ENCODE data around the gene TEX14.
"Not testable (repeated sequence)": the region's sequence is repeated elsewhere in the genome, so short reads cannot be mapped to it uniquely, and the experiment has no call there.

Gene TEX14

GRCh38 chr17:58565389-58566311 is 126.2 kb downstream of the TEX14 start:
- Mint-ChIP-seq H3K27me3 (peaks cover 16% of the 10 kb centered on the region), H3K9me3 (no peaks in the 10 kb centered on the region), H3K4me1 (no peaks in the 10 kb centered on the region), H3K27ac (no peak overlapping the region), H3K4me3 (no peak overlapping the region), H3K36me3 (no peaks in the 10 kb centered on the region)
- CTCF ChIA-PET, result interaction anchor here (1.2 kb wide), 1 partner anchor 22 kb away, joined by 4 read pairs; no protein-coding TSS in a partner anchor
- DNase-seq, result no peak

DNA sequence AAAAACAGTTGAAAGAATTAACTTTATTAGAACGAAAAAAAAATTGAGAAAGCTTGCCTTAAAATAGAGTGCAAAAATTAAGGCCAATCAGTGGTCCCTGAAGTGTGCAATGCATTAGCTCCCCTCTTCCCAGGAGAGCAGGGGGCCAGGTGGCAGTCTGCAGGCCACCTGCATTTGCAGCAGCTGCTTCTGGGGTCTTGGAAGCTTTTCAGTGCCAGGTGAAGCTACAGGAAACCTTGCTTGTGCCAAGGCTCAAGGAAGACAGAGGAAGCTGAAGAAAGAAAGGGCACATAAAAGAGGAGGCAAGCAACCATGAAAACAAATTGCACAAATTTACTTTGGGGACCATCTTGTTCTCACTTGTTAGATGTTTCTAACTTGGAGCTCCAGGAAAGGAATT is 126.9 kb downstream of the TEX14 start:
- no peak for DNase-seq
- Mint-ChIP-seq H3K4me1 (no peaks in the 10 kb centered on the region), H3K9me3 (no peaks in the 10 kb centered on the region), H3K27me3 (peaks cover 16% of the 10 kb centered on the region), H3K4me3 (no peak overlapping the region), H3K36me3 (no peaks in the 10 kb centered on the region), H3K27ac (no peak overlapping the region)
- CTCF ChIA-PET, result interaction anchor here (0.7 to 1.2 kb wide), 2 partner anchors 23 to 24 kb away, joined by 3 to 4 read pairs; no protein-coding TSS in a partner anchor

DNA sequence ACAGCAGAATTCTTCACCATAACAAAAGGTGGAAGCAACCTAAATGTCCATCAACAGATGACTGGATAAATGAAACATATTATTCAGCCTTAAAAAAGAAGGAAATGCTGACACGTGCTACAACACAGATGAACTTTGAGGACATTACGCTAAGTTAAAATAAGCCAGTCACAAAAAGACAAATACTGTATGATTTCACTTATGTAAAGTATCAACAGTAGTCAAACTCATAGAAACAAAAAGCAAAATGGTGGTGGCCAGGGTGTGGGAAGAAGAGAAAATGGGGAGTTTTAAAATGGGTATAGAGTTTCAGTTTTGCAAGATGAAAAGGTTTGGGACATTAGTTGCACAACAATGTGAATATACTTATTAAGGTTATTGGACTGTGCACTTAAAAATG is 127.6 kb downstream of the TEX14 start:
- Mint-ChIP-seq H3K27me3 (peaks cover 16% of the 10 kb centered on the region), H3K27ac (no peak overlapping the region), H3K4me3 (no peak overlapping the region), H3K36me3 (no peaks in the 10 kb centered on the region), H3K4me1 (no peaks in the 10 kb centered on the region), H3K9me3 (no peaks in the 10 kb centered on the region)
- no peak for DNase-seq
- CTCF ChIA-PET, result interaction anchor here (0.7 kb wide), 1 partner anchor 25 kb away, joined by 3 read pairs; no protein-coding TSS in a partner anchor

GRCh38 chr17:58560511-58560910 is 131.3 kb downstream of the TEX14 start:
- no peak overlapping the region for H3K4me3 Mint-ChIP-seq
- CTCF ChIA-PET, result no interaction called here

DNA sequence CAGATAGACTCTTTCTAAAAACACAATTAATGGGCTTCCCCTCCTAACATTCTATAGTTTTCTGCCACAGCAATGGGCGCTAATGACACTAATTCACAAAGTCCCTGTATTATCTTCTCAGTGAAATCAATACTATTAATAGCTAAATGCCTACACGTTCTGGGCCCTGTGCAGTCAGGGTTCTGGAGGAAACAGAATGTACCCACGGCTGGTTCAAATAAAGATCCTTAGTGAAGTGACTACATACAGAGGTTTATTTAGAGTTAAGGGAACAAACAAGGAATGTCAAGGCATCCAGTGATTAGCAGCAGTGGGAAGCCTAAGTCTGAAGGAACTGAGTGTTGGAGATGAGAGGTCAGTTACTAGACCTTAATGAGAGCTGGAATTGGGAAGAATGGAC is 133.9 kb downstream of the TEX14 start:
- H3K36me3 Mint-ChIP-seq, result no peaks in the 10 kb centered on the region
- H3K27me3 Mint-ChIP-seq, result peaks cover 3% of the 10 kb centered on the region
- no peak overlapping the region for H3K4me3 Mint-ChIP-seq
- no peaks in the 10 kb centered on the region for H3K9me3 Mint-ChIP-seq
- no peak for DNase-seq
- peaks cover 10% of the 10 kb centered on the region for H3K4me1 Mint-ChIP-seq
- no peak overlapping the region for H3K27ac Mint-ChIP-seq
- CTCF ChIA-PET, result no interaction called here

More at GRCh38 chr17:58560511-58560910, 131.3 kb downstream of the TEX14 start:
- H3K27me3 Mint-ChIP-seq, result peaks cover 7% of the 10 kb centered on the region
- H3K27ac Mint-ChIP-seq, result no peak overlapping the region
- no peaks in the 10 kb centered on the region for H3K36me3 Mint-ChIP-seq
- H3K9me3 Mint-ChIP-seq, result no peaks in the 10 kb centered on the region
- H3K4me1 Mint-ChIP-seq, result peaks cover 10% of the 10 kb centered on the region
- no peak for DNase-seq

GRCh38 chr17:58556833-58557250 is 135.0 kb downstream of the TEX14 start:
- Mint-ChIP-seq H3K27me3 (peaks cover 3% of the 10 kb centered on the region), H3K27ac (no peak overlapping the region), H3K9me3 (no peaks in the 10 kb centered on the region), H3K4me3 (no peak overlapping the region), H3K36me3 (no peaks in the 10 kb centered on the region), H3K4me1 (peaks cover 10% of the 10 kb centered on the region)
- CTCF ChIA-PET, result interaction anchor here (0.9 kb wide), 1 partner anchor 142 kb away, joined by 4 read pairs; no protein-coding TSS in a partner anchor
- no peak for DNase-seq

DNA sequence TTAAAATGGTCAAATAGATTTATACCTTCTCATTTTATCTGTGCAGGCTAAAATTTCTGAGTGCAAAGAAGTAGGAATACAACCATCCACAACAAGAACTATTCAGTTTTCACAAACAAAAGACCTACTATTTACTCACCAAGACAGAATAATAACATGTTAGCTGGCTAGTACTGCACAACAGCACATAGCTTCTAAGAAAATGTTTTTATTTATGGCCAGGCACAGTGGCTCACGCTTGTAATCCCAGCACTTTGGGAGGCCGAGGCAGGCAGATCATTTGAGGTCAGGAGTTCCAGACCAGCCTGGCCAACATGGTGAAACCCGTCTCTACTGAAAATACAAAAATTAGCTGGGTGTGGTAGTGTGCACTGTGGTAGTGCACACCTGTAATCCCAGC is 136.7 kb downstream of the TEX14 start:
- H3K4me1 Mint-ChIP-seq, result peaks cover 10% of the 10 kb centered on the region
- H3K27me3 Mint-ChIP-seq, H3K4me3 Mint-ChIP-seq, CTCF ChIA-PET, H3K36me3 Mint-ChIP-seq, H3K9me3 Mint-ChIP-seq, DNase-seq, H3K27ac Mint-ChIP-seq: not testable (repeated sequence)

- Mint-ChIP-seq H3K4me1 (no peaks in the 10 kb centered on the region), H3K9me3 (no peaks in the 10 kb centered on the region), H3K4me3 (no peak overlapping the region), H3K27me3 (peaks cover 72% of the 10 kb centered on the region), H3K27ac (no peak overlapping the region), H3K36me3 (no peaks in the 10 kb centered on the region)
- CTCF ChIA-PET, result interaction anchor here (0.8 to 2.7 kb wide), 4 partner anchors 10 to 465 kb away, joined by 3 to 8 read pairs (median 3); no protein-coding TSS in a partner anchor
- DNase-seq, result no peak
Observed at GRCh38 chr17:58541249-58541648, 150.6 kb downstream of the TEX14 start.

GRCh38 chr17:58539698-58540097 is 152.1 kb downstream of the TEX14 start:
- CTCF ChIA-PET, result interaction anchor here (2.7 kb wide), 1 partner anchor 12 kb away, joined by 8 read pairs; no protein-coding TSS in a partner anchor

GRCh38 chr17:58538811-58539409 is 152.9 kb downstream of the TEX14 start:
- no peak for DNase-seq
- Mint-ChIP-seq H3K4me1 (no peaks in the 10 kb centered on the region), H3K4me3 (no peak overlapping the region), H3K36me3 (no peaks in the 10 kb centered on the region), H3K27ac (no peak overlapping the region), H3K9me3 (no peaks in the 10 kb centered on the region), H3K27me3 (peaks cover 83% of the 10 kb centered on the region)
- CTCF ChIA-PET, result no interaction called here

More at GRCh38 chr17:58539698-58540097, 152.1 kb downstream of the TEX14 start:
- H3K4me1 Mint-ChIP-seq, result no peaks in the 10 kb centered on the region
- H3K27me3 Mint-ChIP-seq, result peaks cover 76% of the 10 kb centered on the region
- no peak overlapping the region for H3K27ac Mint-ChIP-seq
- H3K4me3 Mint-ChIP-seq, result no peak overlapping the region
- no peak for DNase-seq
- no peaks in the 10 kb centered on the region for H3K9me3 Mint-ChIP-seq
- no peaks in the 10 kb centered on the region for H3K36me3 Mint-ChIP-seq

DNA sequence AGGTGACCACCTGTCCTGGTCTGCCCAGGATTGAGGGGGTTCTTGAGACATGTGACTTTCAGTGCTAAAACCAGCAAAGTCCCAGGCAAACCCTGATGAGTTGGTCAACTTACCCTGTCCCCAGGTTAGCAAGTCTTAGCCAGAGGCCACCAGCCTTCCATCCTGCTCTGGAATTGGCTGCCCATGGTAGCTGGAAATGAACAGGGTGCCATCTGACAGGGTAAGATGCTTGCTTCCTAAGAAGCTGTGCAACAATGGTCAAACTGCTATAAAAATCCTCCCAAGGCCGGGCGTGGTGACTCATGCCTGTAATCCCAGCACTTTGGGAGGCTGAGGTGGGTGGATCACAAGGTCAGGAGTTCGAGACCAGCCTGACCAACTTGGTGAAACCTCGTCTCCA is 154.6 kb downstream of the TEX14 start:
- H3K4me3 Mint-ChIP-seq, result no peak overlapping the region
- CTCF ChIA-PET, result interaction anchor here (1.6 kb wide), 1 partner anchor 10 kb away, joined by 4 read pairs; no protein-coding TSS in a partner anchor
- peaks cover 83% of the 10 kb centered on the region for H3K27me3 Mint-ChIP-seq

GRCh38 chr17:58536542-58536941 is 155.3 kb downstream of the TEX14 start:
- Mint-ChIP-seq H3K4me3 (no peak overlapping the region), H3K27ac (no peak overlapping the region), H3K27me3 (peaks cover 80% of the 10 kb centered on the region), H3K36me3 (no peaks in the 10 kb centered on the region), H3K9me3 (no peaks in the 10 kb centered on the region), H3K4me1 (peaks cover 4% of the 10 kb centered on the region)
- CTCF ChIA-PET, result interaction anchor here (1.6 kb wide), 1 partner anchor 9 kb away, joined by 4 read pairs; no protein-coding TSS in a partner anchor
- DNase-seq, result no peak

More for the DNA sequence above, 154.6 kb downstream of the TEX14 start:
- H3K4me1 Mint-ChIP-seq, result peaks cover 2% of the 10 kb centered on the region
- H3K36me3 Mint-ChIP-seq, result no peaks in the 10 kb centered on the region
- DNase-seq, result no peak
- no peaks in the 10 kb centered on the region for H3K9me3 Mint-ChIP-seq
- H3K27ac Mint-ChIP-seq, result no peak overlapping the region

GRCh38 chr17:58535431-58535830 is 156.4 kb downstream of the TEX14 start:
- Mint-ChIP-seq H3K9me3 (no peaks in the 10 kb centered on the region), H3K27ac (no peak overlapping the region), H3K4me3 (no peak overlapping the region), H3K36me3 (no peaks in the 10 kb centered on the region), H3K4me1 (peaks cover 4% of the 10 kb centered on the region), H3K27me3 (peaks cover 84% of the 10 kb centered on the region)
- no peak for DNase-seq
- CTCF ChIA-PET, result interaction anchor here (1.6 kb wide), 1 partner anchor 8 kb away, joined by 4 read pairs; no protein-coding TSS in a partner anchor

GRCh38 chr17:58534901-58535421 is 156.9 kb downstream of the TEX14 start:
- CTCF ChIA-PET, result no interaction called here
- H3K27me3 Mint-ChIP-seq, result peaks cover 84% of the 10 kb centered on the region
- H3K27ac Mint-ChIP-seq, result no peak overlapping the region
- peaks cover 4% of the 10 kb centered on the region for H3K4me1 Mint-ChIP-seq
- no peaks in the 10 kb centered on the region for H3K36me3 Mint-ChIP-seq
- no peak overlapping the region for H3K4me3 Mint-ChIP-seq
- DNase-seq, result no peak
- no peaks in the 10 kb centered on the region for H3K9me3 Mint-ChIP-seq

Data from activated naive CD4-positive, alpha-beta T cell treated with anti-CD3 and anti-CD28 coated beads, Interleukin-2, amount 10 ng/mL, durations not matched to agents 7 days and 5 days (primary cell).